ENCODE measurements around the gene YIPF3.
A peak's percentile ranks its signal among the peaks of the same experiment; 100 is the strongest.
"Not testable (repeated sequence)": the region's sequence is repeated elsewhere in the genome, so short reads cannot be mapped to it uniquely, and the experiment has no call there.

The YIPF3 gene

GRCh38 chr6:43493230-43493629 lies 23.5 kb downstream of the YIPF3 start:
- no peak for DNase-seq (ENCODE audit: low spot score)

- no peak for DNase-seq (ENCODE audit: low spot score)
Measured at GRCh38 chr6:43492673-43493072, 24.1 kb downstream of the YIPF3 start.

- no peak for DNase-seq (ENCODE audit: low spot score)
Measured at GRCh38 chr6:43491750-43492661, 24.7 kb downstream of the YIPF3 start.

GRCh38 chr6:43490523-43490939 lies 26.2 kb downstream of the YIPF3 start:
- no peak for DNase-seq (ENCODE audit: low spot score)

GRCh38 chr6:43489277-43490072 lies 27.3 kb downstream of the YIPF3 start:
- DNase-seq (ENCODE audit: low spot score), result no peak

- no peak for DNase-seq (ENCODE audit: low spot score)
Measured at GRCh38 chr6:43488667-43489276, 28.0 kb downstream of the YIPF3 start.

- no peak for DNase-seq (ENCODE audit: low spot score)
Measured at GRCh38 chr6:43481591-43482236, 35.0 kb downstream of the YIPF3 start.

GRCh38 chr6:43481075-43481474 lies 35.7 kb downstream of the YIPF3 start:
- DNase-seq (ENCODE audit: low spot score), result no peak

- DNase-seq (ENCODE audit: low spot score), result no peak
Measured at GRCh38 chr6:43478008-43478372, 38.7 kb downstream of the YIPF3 start.

- peak; percentile 72 for DNase-seq (ENCODE audit: low spot score)
Measured at GRCh38 chr6:43477235-43478007, 39.3 kb downstream of the YIPF3 start, which contains the start of gene TJAP1. Gene TJAP1, plus strand, starts transcription at chr6:43477570. Its CDS starts 21,432 bp downstream, at chr6:43499002.

GRCh38 chr6:43476746-43477145 lies 40.0 kb downstream of the YIPF3 start:
- DNase-seq (ENCODE audit: low spot score), result no peak

- no peak for DNase-seq (ENCODE audit: low spot score)
Measured at GRCh38 chr6:43475516-43475915, 41.2 kb downstream of the YIPF3 start.

GRCh38 chr6:43472515-43472914 lies 44.2 kb downstream of the YIPF3 start:
- no peak for DNase-seq (ENCODE audit: low spot score)

GRCh38 chr6:43471399-43471798 lies 45.3 kb downstream of the YIPF3 start:
- DNase-seq (ENCODE audit: low spot score), result no peak

- DNase-seq (ENCODE audit: low spot score), result no peak
Measured at GRCh38 chr6:43469947-43470346, 46.8 kb downstream of the YIPF3 start.

- DNase-seq (ENCODE audit: low spot score), result no peak
Measured at GRCh38 chr6:43468748-43469681, 47.7 kb downstream of the YIPF3 start.

GRCh38 chr6:43468240-43468639 lies 48.5 kb downstream of the YIPF3 start:
- no peak for DNase-seq (ENCODE audit: low spot score)

GRCh38 chr6:43467752-43468151 lies 49.0 kb downstream of the YIPF3 start:
- no peak for DNase-seq (ENCODE audit: low spot score)

GRCh38 chr6:43467265-43467664 lies 49.5 kb downstream of the YIPF3 start:
- DNase-seq (ENCODE audit: low spot score), result not testable (repeated sequence)

- no peak for DNase-seq (ENCODE audit: low spot score)
Measured at GRCh38 chr6:43465948-43466347, 50.8 kb downstream of the YIPF3 start.

All from SW480 (cell line).